GM10847 (cell line): ENCODE measurements around the gene ARL13B.

Source experiments
- POLR2A ChIP-seq: IDR thresholded peaks from 2 replicates; pipeline ENCODE4 v1.6.1; 2011; ENCODE audit not compliant: insufficient read length; ENCODE audit errors: extremely low read depth

The ARL13B gene

GRCh38 chr3:93989241-93989640 lies 9.3 kb downstream of the ARL13B start:
- no peak for TF ChIP-seq POLR2A

GRCh38 chr3:93991631-93992030 lies 11.7 kb downstream of the ARL13B start:
- TF ChIP-seq POLR2A, result no peak

GRCh38 chr3:93992207-93992606 lies 12.3 kb downstream of the ARL13B start:
- no peak for TF ChIP-seq POLR2A

- TF ChIP-seq POLR2A, result no peak
These were observed 14.1 kb downstream of the ARL13B start for GRCh38 chr3:93994056-93994455.

- TF ChIP-seq POLR2A, result no peak
These were observed 21.2 kb downstream of the ARL13B start for GRCh38 chr3:94001191-94001590.

GRCh38 chr3:94001827-94002495 lies 22.0 kb downstream of the ARL13B start:
- TF ChIP-seq POLR2A, result no peak

GRCh38 chr3:94004301-94004910 lies 24.5 kb downstream of the ARL13B start:
- TF ChIP-seq POLR2A, result no peak

- no peak for TF ChIP-seq POLR2A
These were observed 28.3 kb downstream of the ARL13B start for GRCh38 chr3:94008253-94008652.

- TF ChIP-seq POLR2A, result no peak
These were observed 29.7 kb downstream of the ARL13B start for GRCh38 chr3:94009608-94010007.

- TF ChIP-seq POLR2A, result no peak
These were observed 31.3 kb downstream of the ARL13B start for GRCh38 chr3:94011233-94011711.

- no peak for TF ChIP-seq POLR2A
These were observed 32.2 kb downstream of the ARL13B start for GRCh38 chr3:94012185-94012584.

GRCh38 chr3:94015025-94015424 lies 35.1 kb downstream of the ARL13B start:
- no peak for TF ChIP-seq POLR2A

GRCh38 chr3:94019659-94020058 lies 39.7 kb downstream of the ARL13B start:
- no peak for TF ChIP-seq POLR2A

- TF ChIP-seq POLR2A, result no peak
These were observed 40.3 kb downstream of the ARL13B start for GRCh38 chr3:94020293-94020692.

GRCh38 chr3:94024385-94024784 lies 44.4 kb downstream of the ARL13B start:
- TF ChIP-seq POLR2A, result no peak

- no peak for TF ChIP-seq POLR2A
These were observed 46.7 kb downstream of the ARL13B start for GRCh38 chr3:94026623-94027022.
